ENCODE data around the gene RSPH1.

Gene RSPH1

DNA sequence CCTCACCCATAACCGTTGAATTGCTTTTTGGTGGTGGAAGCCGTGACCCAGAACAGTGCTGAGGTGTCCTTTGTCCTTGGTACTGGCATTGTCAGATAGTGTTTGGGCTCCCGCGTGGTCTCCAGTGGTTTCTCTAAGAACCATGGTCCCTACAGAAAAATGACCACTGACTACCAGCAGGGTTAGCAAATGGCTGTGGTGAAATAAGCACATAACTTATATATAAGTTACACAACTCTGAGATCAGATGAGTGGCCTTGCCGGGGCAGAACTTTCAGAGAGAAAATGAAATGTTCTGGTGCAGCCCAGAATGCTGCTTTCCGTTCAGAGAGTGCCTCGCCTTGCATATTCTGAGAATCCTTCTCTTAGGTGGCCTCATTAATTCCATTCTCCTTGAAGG, 22.6 kb upstream of the RSPH1 start:
- Histone ChIP-seq H3K4me3 (ENCODE audit: low read length) (no peak overlapping the region), H3K9ac (ENCODE audit: low read length) (no peak overlapping the region), H3K27me3 (ENCODE audit: control insufficient read depth, insufficient read depth, low read length) (no peaks in the 10 kb centered on the region), H3K27ac (ENCODE audit: low read depth, low read length) (no peak overlapping the region), H3K4me1 (ENCODE audit: control insufficient read depth, insufficient read depth, low read length) (no peaks in the 10 kb centered on the region), H3K36me3 (ENCODE audit: control insufficient read depth, insufficient read depth, low read length) (peaks cover 12% of the 10 kb centered on the region)

DNA sequence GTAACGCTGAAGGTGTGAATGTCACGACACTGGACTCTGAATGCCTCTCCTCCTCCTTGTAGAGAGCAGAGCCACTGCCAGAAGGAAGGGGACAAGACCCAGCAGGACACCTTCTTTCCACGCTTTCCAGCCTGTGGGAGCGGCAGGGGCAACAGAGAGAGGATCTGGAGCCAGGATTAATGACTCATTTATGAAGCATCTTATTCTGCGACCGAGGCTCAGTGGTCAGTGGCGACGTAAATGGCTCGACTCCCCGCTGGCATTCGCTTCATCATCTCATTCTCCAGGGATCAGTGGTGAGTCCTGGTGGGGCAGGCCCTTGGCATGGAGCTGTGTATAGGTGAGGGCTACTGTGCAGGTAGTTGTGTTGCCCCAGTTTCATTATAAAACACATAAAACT, 22.2 kb upstream of the RSPH1 start:
- no peak overlapping the region for H3K4me3 ChIP-seq (ENCODE audit: low read length)
- no peaks in the 10 kb centered on the region for H3K4me1 ChIP-seq (ENCODE audit: control insufficient read depth, insufficient read depth, low read length)
- peaks cover 12% of the 10 kb centered on the region for H3K36me3 ChIP-seq (ENCODE audit: control insufficient read depth, insufficient read depth, low read length)
- no peak overlapping the region for H3K9ac ChIP-seq (ENCODE audit: low read length)
- no peaks in the 10 kb centered on the region for H3K27me3 ChIP-seq (ENCODE audit: control insufficient read depth, insufficient read depth, low read length)
- no peak overlapping the region for H3K27ac ChIP-seq (ENCODE audit: low read depth, low read length)

DNA sequence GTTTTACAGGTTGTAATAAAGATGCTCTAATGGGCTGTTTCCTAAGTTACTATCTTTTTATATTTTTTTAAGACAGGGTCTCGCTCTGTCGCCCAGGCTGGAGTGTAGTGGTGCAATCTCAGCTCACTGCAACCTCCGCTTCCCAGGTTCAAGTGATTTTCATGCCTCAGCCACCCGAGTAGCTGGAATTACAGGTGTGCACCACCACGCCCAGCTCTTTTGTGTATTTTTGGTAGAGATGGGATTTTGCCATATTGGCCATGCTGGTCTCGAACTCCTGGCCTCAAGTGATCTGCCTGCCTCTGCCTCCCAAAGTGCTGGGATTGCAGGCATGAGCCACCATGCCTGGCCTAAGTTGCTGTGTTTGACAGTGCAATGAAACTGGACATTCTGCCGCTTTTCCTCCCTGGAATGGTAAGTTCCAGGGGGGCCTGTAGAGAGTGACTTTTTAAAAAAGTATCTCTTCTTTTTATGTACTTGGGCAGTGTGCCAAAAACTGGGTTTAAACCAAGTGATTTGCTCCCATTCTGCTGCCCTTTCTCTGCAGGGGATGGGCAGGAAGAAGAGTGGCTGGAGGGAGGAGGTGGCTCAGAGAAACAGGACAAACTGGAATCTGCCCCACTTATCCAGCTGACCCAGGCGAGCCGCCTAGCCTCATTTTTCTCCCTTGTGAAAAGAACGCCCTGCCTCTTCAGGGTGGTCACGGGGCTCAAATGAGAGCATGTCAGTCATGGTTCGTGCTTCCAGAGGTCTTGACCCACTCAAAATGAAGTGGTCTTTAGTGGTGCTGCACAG, 19.9 kb upstream of the RSPH1 start:
- Histone ChIP-seq H3K9ac (ENCODE audit: low read length) (no peak overlapping the region), H3K36me3 (ENCODE audit: control insufficient read depth, insufficient read depth, low read length) (peaks cover 8% of the 10 kb centered on the region), H3K27ac (ENCODE audit: low read depth, low read length) (no peak overlapping the region), H3K4me1 (ENCODE audit: control insufficient read depth, insufficient read depth, low read length) (no peaks in the 10 kb centered on the region), H3K4me3 (ENCODE audit: low read length) (no peak overlapping the region), H3K27me3 (ENCODE audit: control insufficient read depth, insufficient read depth, low read length) (no peaks in the 10 kb centered on the region)

DNA sequence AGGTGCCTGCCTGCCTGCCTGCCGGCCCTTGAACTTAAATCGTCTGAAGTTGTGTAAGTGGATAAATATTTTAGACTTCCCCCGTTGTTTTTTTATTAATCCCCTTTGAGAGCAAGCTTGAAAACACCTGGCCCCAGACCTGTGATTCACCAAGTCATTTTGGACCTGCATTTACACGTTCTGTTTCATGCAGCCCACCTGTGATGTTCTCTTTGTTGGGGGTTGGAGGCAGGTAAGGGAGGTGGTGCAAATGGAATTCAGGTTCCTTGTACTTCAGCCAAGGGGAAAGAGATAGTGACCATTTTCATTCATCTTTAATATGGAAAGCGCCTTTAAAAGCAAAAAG, 18.8 kb upstream of the RSPH1 start:
- H3K36me3 ChIP-seq (ENCODE audit: control insufficient read depth, insufficient read depth, low read length), result peaks cover 6% of the 10 kb centered on the region
- H3K4me3 ChIP-seq (ENCODE audit: low read length), result peak overlapping the region; percentile 81
- no peaks in the 10 kb centered on the region for H3K27me3 ChIP-seq (ENCODE audit: control insufficient read depth, insufficient read depth, low read length)
- no peak overlapping the region for H3K27ac ChIP-seq (ENCODE audit: low read depth, low read length)
- H3K4me1 ChIP-seq (ENCODE audit: control insufficient read depth, insufficient read depth, low read length), result no peaks in the 10 kb centered on the region
- peak overlapping the region; percentile 80 for H3K9ac ChIP-seq (ENCODE audit: low read length)

DNA sequence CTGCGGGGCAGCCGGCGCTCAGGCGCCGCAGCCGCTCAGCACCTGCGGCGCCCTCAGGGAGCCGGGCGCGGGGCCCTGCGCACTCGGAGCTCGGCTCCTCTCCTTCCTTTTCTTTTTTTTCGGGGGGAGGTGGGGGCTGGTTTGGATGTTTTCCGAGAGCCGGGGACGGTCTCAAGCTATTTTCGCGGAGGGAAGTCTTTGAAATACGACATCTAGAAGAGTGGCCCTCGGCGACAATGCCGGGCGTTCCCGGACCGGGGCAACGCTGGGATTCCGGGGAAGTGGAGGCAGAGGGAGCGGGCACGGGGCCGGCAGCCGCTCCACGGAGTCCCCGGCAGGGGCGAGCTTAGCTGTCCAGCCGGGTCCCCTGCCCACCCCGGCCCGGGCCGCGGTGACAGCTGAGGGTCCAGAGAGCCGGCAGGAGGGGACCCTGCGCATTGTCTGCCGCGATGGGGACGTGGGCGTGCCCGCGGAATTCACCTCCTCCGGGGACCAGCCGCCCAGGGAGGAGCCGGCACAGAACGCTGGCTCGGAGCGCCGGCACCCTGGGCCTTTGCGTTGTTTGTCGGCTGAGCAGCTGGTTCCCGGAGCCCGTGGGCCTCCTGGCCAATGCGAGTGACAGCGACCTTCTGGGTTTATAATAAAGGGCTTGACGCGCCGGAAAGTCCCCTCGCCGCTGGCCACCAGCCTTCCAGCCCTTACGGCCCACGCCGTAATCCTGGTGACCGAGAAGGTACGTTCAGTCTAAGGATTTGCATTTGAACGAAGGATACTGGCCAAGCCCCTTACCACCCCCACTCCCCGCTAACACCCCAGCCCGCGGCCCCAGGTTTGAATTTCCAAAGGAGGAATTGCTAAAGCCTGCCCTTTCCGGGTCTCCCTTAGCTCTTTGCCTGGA, 18.2 kb upstream of the RSPH1 start:
- Histone ChIP-seq H3K4me1 (ENCODE audit: control insufficient read depth, insufficient read depth, low read length) (no peaks in the 10 kb centered on the region), H3K9ac (ENCODE audit: low read length) (peak overlapping the region; percentile 80), H3K4me3 (ENCODE audit: low read length) (peak overlapping the region; percentile 81), H3K27me3 (ENCODE audit: control insufficient read depth, insufficient read depth, low read length) (no peaks in the 10 kb centered on the region), H3K36me3 (ENCODE audit: control insufficient read depth, insufficient read depth, low read length) (peaks cover 6% of the 10 kb centered on the region), H3K27ac (ENCODE audit: low read depth, low read length) (no peak overlapping the region)

DNA sequence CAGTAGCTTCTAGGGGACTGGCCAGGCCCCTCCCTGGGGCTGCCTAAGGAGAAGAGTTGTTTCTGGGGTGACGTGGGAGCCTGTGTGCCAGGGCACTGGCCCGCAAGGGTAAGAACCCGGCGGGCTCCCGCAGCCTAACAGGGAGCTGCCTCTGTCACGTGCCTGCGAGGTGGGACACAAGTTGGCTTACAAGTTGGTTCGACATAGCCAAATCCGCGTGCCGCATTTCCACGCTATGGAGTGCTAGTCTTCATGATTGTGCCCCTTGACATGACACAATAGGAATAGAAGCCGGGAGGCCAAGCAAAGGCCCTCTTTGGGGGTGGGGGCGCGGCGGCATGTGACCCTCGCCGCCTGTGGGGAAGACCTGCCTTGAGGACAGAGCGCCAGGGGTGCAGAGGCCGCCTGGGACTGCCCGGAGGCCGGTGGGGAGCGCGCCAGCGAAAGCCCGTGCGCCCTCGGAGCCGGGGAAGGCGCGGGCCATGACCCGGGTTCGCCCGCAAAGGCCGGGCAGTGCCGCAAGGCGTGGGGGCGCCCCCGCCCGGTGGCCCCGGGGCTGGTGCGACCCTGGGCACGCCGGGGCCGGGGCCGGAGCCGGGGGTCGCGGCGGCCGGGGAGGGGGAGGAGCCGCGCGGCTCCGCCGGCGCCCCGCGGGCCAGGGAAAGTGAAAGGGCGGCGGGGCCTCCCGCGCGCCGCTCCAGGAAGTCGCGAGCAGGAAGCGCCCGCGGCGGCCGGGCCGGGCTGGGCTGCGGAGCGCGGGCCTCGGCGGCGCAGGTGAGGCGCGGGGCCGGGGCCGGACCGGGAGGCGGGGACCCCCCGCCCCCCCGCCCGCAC, 17.3 kb upstream of the RSPH1 start, which contains the start of gene SLC37A1:
SLC37A1 (plus strand) TSS at position 702 of the 834 bp plus-strand sequence. CDS start 4,603 bp downstream, outside the sequence.
- Histone ChIP-seq H3K9ac (ENCODE audit: low read length) (peak within 1 kb of the TSS; percentile 80), H3K4me3 (ENCODE audit: low read length) (peak within 1 kb of the TSS; percentile 81), H3K27me3 (ENCODE audit: control insufficient read depth, insufficient read depth, low read length) (no peaks in the 10 kb centered on the region), H3K4me1 (ENCODE audit: control insufficient read depth, insufficient read depth, low read length) (no peaks in the 10 kb centered on the region), H3K27ac (ENCODE audit: low read depth, low read length) (peak within 1 kb of the TSS; percentile 58), H3K36me3 (ENCODE audit: control insufficient read depth, insufficient read depth, low read length) (peaks cover 5% of the 10 kb centered on the region)

DNA sequence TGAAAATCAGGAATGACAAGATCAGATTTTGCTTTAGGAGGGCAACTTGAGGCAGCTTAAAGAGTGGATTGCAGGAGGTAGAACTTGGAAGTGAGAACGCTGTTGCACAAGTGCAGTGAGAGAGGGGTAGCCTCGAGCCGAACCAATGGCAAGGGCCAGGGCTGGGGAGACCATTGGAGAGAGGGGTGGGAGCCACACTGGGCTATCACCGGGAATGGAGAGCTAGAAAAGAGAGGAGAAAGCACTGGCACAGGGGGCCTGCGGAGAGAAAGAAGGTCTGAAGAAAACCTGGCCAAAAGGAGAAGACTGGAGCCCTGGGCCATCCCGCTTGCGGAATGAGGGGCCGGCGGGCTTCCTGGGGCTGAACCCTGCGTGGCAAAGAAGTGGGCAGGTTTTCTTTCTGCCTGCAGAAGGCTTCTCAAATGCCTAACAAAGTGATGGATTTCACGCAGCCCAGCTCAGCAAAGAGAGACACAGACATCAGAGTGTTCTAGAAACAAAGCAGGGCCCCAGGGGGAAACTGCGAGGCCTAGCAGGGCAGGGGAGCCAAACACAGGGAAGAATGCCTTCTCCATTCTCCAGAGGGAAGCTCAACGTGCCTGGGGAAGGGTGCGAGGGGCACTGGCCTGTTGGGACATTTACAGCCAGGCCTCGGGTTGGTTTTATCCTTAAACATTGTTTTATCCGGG, 16.5 kb upstream of the RSPH1 start:
- H3K27me3 ChIP-seq (ENCODE audit: control insufficient read depth, insufficient read depth, low read length), result no peaks in the 10 kb centered on the region
- peak overlapping the region; percentile 68 for H3K4me3 ChIP-seq (ENCODE audit: low read length)
- no peaks in the 10 kb centered on the region for H3K36me3 ChIP-seq (ENCODE audit: control insufficient read depth, insufficient read depth, low read length)
- H3K4me1 ChIP-seq (ENCODE audit: control insufficient read depth, insufficient read depth, low read length), result no peaks in the 10 kb centered on the region
- H3K9ac ChIP-seq (ENCODE audit: low read length), result no peak overlapping the region
- H3K27ac ChIP-seq (ENCODE audit: low read depth, low read length), result no peak overlapping the region

DNA sequence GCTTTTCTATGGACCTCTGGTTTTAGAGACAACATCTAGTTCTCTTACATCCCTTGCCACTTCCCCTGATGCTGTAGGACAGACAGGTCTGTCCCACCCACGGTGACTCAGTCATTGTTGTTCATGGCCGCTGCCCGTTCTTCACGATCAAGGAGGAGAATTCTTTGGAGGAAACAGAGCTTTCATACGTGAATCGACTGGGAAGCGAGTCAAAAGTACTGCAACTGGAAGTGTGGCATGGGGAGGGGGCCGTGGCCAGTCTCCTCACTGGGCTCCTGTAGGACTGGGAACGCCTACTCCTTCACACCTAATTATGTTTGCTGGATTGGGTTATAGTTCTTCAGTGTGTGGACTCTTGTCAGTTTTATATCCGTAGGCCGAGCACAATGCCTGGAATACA, 13.2 kb upstream of the RSPH1 start:
- H3K27me3 ChIP-seq (ENCODE audit: control insufficient read depth, insufficient read depth, low read length), result no peaks in the 10 kb centered on the region
- no peaks in the 10 kb centered on the region for H3K4me1 ChIP-seq (ENCODE audit: control insufficient read depth, insufficient read depth, low read length)
- H3K4me3 ChIP-seq (ENCODE audit: low read length), result no peak overlapping the region
- H3K27ac ChIP-seq (ENCODE audit: low read depth, low read length), result no peak overlapping the region
- no peak overlapping the region for H3K9ac ChIP-seq (ENCODE audit: low read length)
- no peaks in the 10 kb centered on the region for H3K36me3 ChIP-seq (ENCODE audit: control insufficient read depth, insufficient read depth, low read length)

DNA sequence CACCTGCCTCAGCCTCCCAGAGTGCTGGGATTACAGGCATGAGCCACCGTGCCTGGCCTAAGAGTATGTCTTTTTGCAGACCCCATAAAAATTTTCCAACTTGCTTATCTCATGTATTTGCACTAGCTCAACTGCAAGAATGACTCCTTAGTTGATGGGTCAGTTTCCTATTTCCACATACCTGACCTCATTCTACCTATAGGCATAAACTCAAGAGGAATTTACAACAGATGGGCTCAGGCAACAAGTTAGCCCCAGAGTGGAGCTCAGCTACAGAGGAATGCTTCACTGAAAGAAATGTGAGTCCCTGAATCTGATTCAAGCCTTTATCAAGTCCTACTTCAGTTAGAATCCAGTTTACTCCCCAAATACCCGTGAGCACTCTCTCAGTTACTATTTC, 12.3 kb upstream of the RSPH1 start:
- Histone ChIP-seq H3K27me3 (ENCODE audit: control insufficient read depth, insufficient read depth, low read length) (no peaks in the 10 kb centered on the region), H3K36me3 (ENCODE audit: control insufficient read depth, insufficient read depth, low read length) (no peaks in the 10 kb centered on the region), H3K4me1 (ENCODE audit: control insufficient read depth, insufficient read depth, low read length) (no peaks in the 10 kb centered on the region), H3K9ac (ENCODE audit: low read length) (no peak overlapping the region), H3K27ac (ENCODE audit: low read depth, low read length) (no peak overlapping the region), H3K4me3 (ENCODE audit: low read length) (no peak overlapping the region)

DNA sequence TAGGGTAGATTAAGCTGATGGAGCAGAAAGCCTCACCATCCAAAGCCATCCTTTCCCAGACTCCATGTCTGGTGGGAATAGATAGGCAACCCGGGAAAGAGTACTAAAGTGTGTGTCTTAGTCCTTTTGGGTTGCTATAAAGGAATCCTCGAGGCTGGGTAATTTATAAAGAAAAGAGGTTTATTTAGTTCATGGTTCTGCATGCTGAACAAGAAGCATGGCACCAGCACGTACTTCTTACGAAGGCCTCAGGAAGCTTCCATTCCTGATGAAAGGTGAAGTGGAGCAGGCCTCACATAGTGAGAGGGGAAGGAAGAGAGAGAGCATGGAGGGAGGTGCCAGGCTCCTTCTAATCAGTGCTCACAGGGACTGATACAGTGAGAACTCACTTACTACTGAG, 11.4 kb upstream of the RSPH1 start:
- H3K4me3 ChIP-seq (ENCODE audit: low read length), result no peak overlapping the region
- H3K9ac ChIP-seq (ENCODE audit: low read length), result no peak overlapping the region
- no peaks in the 10 kb centered on the region for H3K27me3 ChIP-seq (ENCODE audit: control insufficient read depth, insufficient read depth, low read length)
- H3K36me3 ChIP-seq (ENCODE audit: control insufficient read depth, insufficient read depth, low read length), result no peaks in the 10 kb centered on the region
- H3K27ac ChIP-seq (ENCODE audit: low read depth, low read length), result no peak overlapping the region
- no peaks in the 10 kb centered on the region for H3K4me1 ChIP-seq (ENCODE audit: control insufficient read depth, insufficient read depth, low read length)

DNA sequence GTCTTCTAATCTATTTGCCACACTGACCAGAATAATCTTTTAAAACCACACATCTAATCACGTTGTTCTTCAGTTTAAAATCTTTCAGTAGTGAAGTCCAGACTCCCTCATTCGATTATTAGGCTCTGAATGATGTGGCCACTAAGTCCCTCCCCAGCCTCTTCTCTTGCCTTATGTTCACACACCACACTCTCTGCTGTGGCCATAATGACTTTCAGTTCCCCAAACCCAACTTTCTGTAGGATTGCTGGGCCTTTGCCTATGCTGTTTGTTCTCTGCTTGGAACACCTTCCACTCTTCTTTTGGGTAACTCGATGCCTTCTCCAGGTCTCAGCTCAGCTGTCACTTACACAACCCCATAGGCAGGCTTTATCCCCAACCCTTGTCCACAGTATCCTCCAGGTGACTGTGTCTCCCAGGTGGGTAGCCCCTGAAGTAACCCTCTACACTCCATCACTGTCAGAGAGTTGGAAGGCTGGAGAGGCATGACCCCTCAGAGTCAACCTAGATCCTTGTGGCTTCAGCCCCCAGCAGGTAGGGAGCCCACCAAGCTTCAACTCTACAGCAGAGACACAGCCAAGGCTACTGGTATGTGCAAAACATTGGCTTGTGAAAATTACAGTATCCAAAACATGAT, 9.2 kb upstream of the RSPH1 start:
- Histone ChIP-seq H3K9ac (ENCODE audit: low read length) (no peak overlapping the region), H3K4me1 (ENCODE audit: control insufficient read depth, insufficient read depth, low read length) (no peaks in the 10 kb centered on the region), H3K36me3 (ENCODE audit: control insufficient read depth, insufficient read depth, low read length) (no peaks in the 10 kb centered on the region), H3K27ac (ENCODE audit: low read depth, low read length) (no peak overlapping the region), H3K4me3 (ENCODE audit: low read length) (no peak overlapping the region), H3K27me3 (ENCODE audit: control insufficient read depth, insufficient read depth, low read length) (no peaks in the 10 kb centered on the region)
